AG04449 (cell line): ENCODE data around the gene ACAT2.
"Not testable (repeated sequence)": the region's sequence is repeated elsewhere in the genome, so short reads cannot be mapped to it uniquely, and the experiment has no call there.

Experiments
- CTCF ChIA-PET: fragments of 350-600 bp; formaldehyde crosslinking; extraction: SDS; loops from one replicate; lab custom pipeline; 2021; ENCODE audit warnings: antibody characterized with exemption; lab: Yijun Ruan, JAX
- POLR2A ChIA-PET: fragments of 400-600, 350-600 bp; formaldehyde crosslinking; extraction: SDS; loops from one replicate; lab custom pipeline; 2020; ENCODE audit warnings: antibody characterized with exemption, inconsistent platforms; lab: Yijun Ruan, JAX
- DNase-seq: peaks from one replicate; pipeline ENCODE4 v3.0.0-alpha.2; 2010; ENCODE audit warnings: low read depth, low spot score
- H3K4me3 ChIP-seq: 2 replicates; pipeline ENCODE4 v1.5.1; 2011; ENCODE audit warnings: low read depth, mild to moderate bottlenecking, control low read depth, low read length
- CTCF ChIP-seq: IDR thresholded peaks from one replicate; pipeline ENCODE4 v1.5.1; 2011; ENCODE audit warnings: mild to moderate bottlenecking, moderate library complexity, low read length, control low read depth, inconsistent platforms; ENCODE audit not compliant: insufficient read depth; ENCODE audit errors: missing control alignments

The ACAT2 gene

GRCh38 chr6:159728531-159728964 lies 33.3 kb upstream of the ACAT2 start:
- ChIA-PET CTCF (interaction anchor here (1.0 to 3.0 kb wide), 5 partner anchors 8 to 40 kb away, joined by 4 to 13 read pairs (median 11); no protein-coding TSS in a partner anchor), POLR2A (interaction anchor here (1.0 to 1.2 kb wide), 3 partner anchors 15 to 61 kb away, joined by 3 to 5 read pairs (median 3); partner anchors contain the start of gene TCP1)
- no peak for DNase-seq
- TF ChIP-seq CTCF: no peak
- peak overlapping the region; percentile 78 for H3K4me3 ChIP-seq

GRCh38 chr6:159729598-159730331 lies 32.1 kb upstream of the ACAT2 start:
- DNase-seq: no peak
- POLR2A ChIA-PET: interaction anchor here (1.2 kb wide), 1 partner anchor 60 kb away, joined by 5 read pairs; the partner anchor contains the start of gene TCP1
- H3K4me3 ChIP-seq: peak overlapping the region; percentile 38
- CTCF ChIA-PET: interaction anchor here (1.0 to 3.0 kb wide), 5 partner anchors 8 to 41 kb away, joined by 4 to 13 read pairs (median 11); no protein-coding TSS in a partner anchor
- no peak for TF ChIP-seq CTCF

GRCh38 chr6:159730332-159730676 lies 31.5 kb upstream of the ACAT2 start:
- CTCF ChIA-PET: interaction anchor here (2.3 to 3.0 kb wide), 2 partner anchors 10 to 39 kb away, joined by 11 to 13 read pairs; no protein-coding TSS in a partner anchor
- TF ChIP-seq CTCF: no peak
- no peak overlapping the region for H3K4me3 ChIP-seq
- no peak for DNase-seq
- POLR2A ChIA-PET: no interaction called here

- ChIA-PET POLR2A (interaction anchor here (1.2 kb wide), 1 partner anchor 57 kb away, joined by 3 read pairs; no protein-coding TSS in a partner anchor), CTCF (interaction anchor here (0.7 to 2.0 kb wide), 2 partner anchors 12 to 41 kb away, joined by 3 to 8 read pairs; no protein-coding TSS in a partner anchor)
- DNase-seq, H3K4me3 ChIP-seq: not testable (repeated sequence)
Measured at GRCh38 chr6:159732550-159732949, 29.3 kb upstream of the ACAT2 start.

- POLR2A ChIA-PET, H3K4me3 ChIP-seq, DNase-seq: not testable (repeated sequence)
- CTCF ChIA-PET: interaction anchor here (1.8 to 2.0 kb wide), 2 partner anchors 13 to 42 kb away, joined by 6 to 8 read pairs; no protein-coding TSS in a partner anchor
Measured at GRCh38 chr6:159733395-159733794, 28.4 kb upstream of the ACAT2 start.

GRCh38 chr6:159736908-159737307 lies 24.9 kb upstream of the ACAT2 start:
- ChIA-PET CTCF (interaction anchor here (1.8 kb wide), 1 partner anchor 8 kb away, joined by 12 read pairs; no protein-coding TSS in a partner anchor), POLR2A (no interaction called here)
- no peak for DNase-seq
- H3K4me3 ChIP-seq: no peak overlapping the region
- TF ChIP-seq CTCF: no peak

GRCh38 chr6:159739341-159739740 lies 22.5 kb upstream of the ACAT2 start:
- no peak overlapping the region for H3K4me3 ChIP-seq
- no peak for DNase-seq
- POLR2A ChIA-PET: no interaction called here
- CTCF ChIA-PET: interaction anchor here (0.6 to 1.0 kb wide), 2 partner anchors 10 to 19 kb away, joined by 3 to 4 read pairs; no protein-coding TSS in a partner anchor
- TF ChIP-seq CTCF: no peak
